Tibial artery (tissue), 4 donors: ENCODE data around the gene CILP2.

ENCODE experiments used
- DNase-seq, 2 donors: peaks; one replicate each; pipeline ENCODE4 v3.0.0-alpha.2; 2019
- H3K27ac ChIP-seq, 2 donors: fragments of 200-600 bp; sonication (generic) in 1 of 2; 1 replicate in 1 of 2; 2 replicates in 1 of 2; pipeline ENCODE4 v1.5.1; 2018 to 2019; ENCODE audit warnings: mild to moderate bottlenecking in 1 of 2
- H3K27me3 ChIP-seq, 2 donors: fragments of 200-600 bp; sonication (generic) in 1 of 2; one replicate each; pipeline versions ENCODE4 v1.5.1 to v1.6.0; 2016 to 2019
- H3K36me3 ChIP-seq, 3 donors: fragments of 200-600 bp; sonication (generic) in 2 of 3; one replicate each; pipeline ENCODE4 v1.5.1; 2016 to 2019; ENCODE audit warnings: mild to moderate bottlenecking in 2 of 3
- H3K4me1 ChIP-seq, 4 donors: fragments of 200-600 bp; sonication (generic) in 2 of 4; 1 replicate in 3 of 4; 2 replicates in 1 of 4; pipeline ENCODE4 v1.5.1; 2016 to 2019
- H3K4me3 ChIP-seq, 2 donors: fragments of 200-600 bp; sonication (generic) in 1 of 2; 1 replicate in 1 of 2; 2 replicates in 1 of 2; pipeline ENCODE4 v1.5.1; 2018 to 2019; ENCODE audit warnings: mild to moderate bottlenecking in 2 of 2
- H3K9me3 ChIP-seq, 3 donors: fragments of 200-600 bp; sonication (generic) in 1 of 3; one replicate each; pipeline ENCODE4 v1.5.1; 2016 to 2019
- CTCF ChIP-seq, 2 experiments: fragments of 200-600 bp in 1 of 2; fragments of 450-650 bp in 1 of 2; IDR thresholded peaks; one replicate each; pipeline ENCODE4 v1.5.1; 2017 to 2019; ENCODE audit warnings: antibody characterized with exemption in 2 of 2, mild to moderate bottlenecking in 1 of 2, moderate library complexity in 1 of 2
- intact Hi-C: fragments of 100-400 bp; cut with DNase I; formaldehyde crosslinking; loops from one replicate; pipeline ENCODE4 v1.15.0; 2023; ENCODE audit warnings: low total_unique reads

The CILP2 gene

GRCh38 chr19:19515642-19516519 is 22.2 kb upstream of the CILP2 start, which contains the start of gene NDUFA13:
Gene NDUFA13 (plus strand): TSS chr19:19516225. CDS start chr19:19516239, 14 bp downstream.
- Histone ChIP-seq H3K27ac (peak within 1 kb of the TSS; percentile 82 to 90), H3K36me3 (peaks cover 0 to 20% (median 13%) of the 10 kb centered on the region in 3 donors), H3K27me3 (no peaks in the 10 kb centered on the region), H3K4me3 (peak within 1 kb of the TSS; percentile 65 to 71), H3K4me1 (peaks cover 0 to 33% (median 24%) of the 10 kb centered on the region in 4 donors), H3K9me3 (no peaks in the 10 kb centered on the region)
- intact Hi-C loops, result no loop called here
- peak; percentile 93 to 96 for DNase-seq
- TF ChIP-seq CTCF (IDR thresholded peaks at IDR 0.05), result peak in 1 of 2 experiments; percentile 5

GRCh38 chr19:19517235-19517619 is 20.8 kb upstream of the CILP2 start:
- Histone ChIP-seq H3K4me1 (peaks cover 0 to 33% (median 24%) of the 10 kb centered on the region in 4 donors), H3K27ac (peak overlapping the region in 1 of 2 donors; percentile 82), H3K9me3 (no peaks in the 10 kb centered on the region), H3K27me3 (no peaks in the 10 kb centered on the region), H3K4me3 (peak overlapping the region in 1 of 2 donors; percentile 71), H3K36me3 (peaks cover 0 to 21% (median 13%) of the 10 kb centered on the region in 3 donors)
- no peak for TF ChIP-seq CTCF (IDR thresholded peaks at IDR 0.05)
- no peak for DNase-seq
- intact Hi-C loops, result no loop called here

- Histone ChIP-seq H3K4me1 (peaks cover 0 to 27% (median 17%) of the 10 kb centered on the region in 4 donors), H3K4me3 (no peak overlapping the region), H3K27ac (no peak overlapping the region), H3K36me3 (peaks cover 4 to 51% (median 17%) of the 10 kb centered on the region in 3 donors), H3K27me3 (no peaks in the 10 kb centered on the region), H3K9me3 (no peaks in the 10 kb centered on the region)
- no peak for TF ChIP-seq CTCF (IDR thresholded peaks at IDR 0.05)
- DNase-seq, result no peak
- intact Hi-C loops, result no loop called here
These were observed 17.1 kb upstream of the CILP2 start for GRCh38 chr19:19520989-19521388.

- intact Hi-C loops, result no loop called here
- no peak for TF ChIP-seq CTCF (IDR thresholded peaks at IDR 0.05)
These were observed 14.9 kb upstream of the CILP2 start for GRCh38 chr19:19523177-19523576.

GRCh38 chr19:19524053-19524452 is 14.0 kb upstream of the CILP2 start:
- no peak for TF ChIP-seq CTCF (IDR thresholded peaks at IDR 0.05)
- H3K9me3 ChIP-seq, result no peaks in the 10 kb centered on the region
- H3K27me3 ChIP-seq, result no peaks in the 10 kb centered on the region
- peaks cover 18 to 80% (median 34%) of the 10 kb centered on the region in 3 donors for H3K36me3 ChIP-seq
- no peak for DNase-seq
- H3K4me3 ChIP-seq, result no peak overlapping the region
- intact Hi-C loops, result no loop called here
- peaks cover 0 to 11% (median 2%) of the 10 kb centered on the region in 4 donors for H3K4me1 ChIP-seq
- no peak overlapping the region for H3K27ac ChIP-seq

More at GRCh38 chr19:19523177-19523576, 14.9 kb upstream of the CILP2 start:
- H3K4me3 ChIP-seq, result no peak overlapping the region
- peaks cover 0 to 9% (median under 1%) of the 10 kb centered on the region in 4 donors for H3K4me1 ChIP-seq
- H3K36me3 ChIP-seq, result peaks cover 18 to 73% (median 34%) of the 10 kb centered on the region in 3 donors
- no peaks in the 10 kb centered on the region for H3K27me3 ChIP-seq
- no peak for DNase-seq
- no peaks in the 10 kb centered on the region for H3K9me3 ChIP-seq
- no peak overlapping the region for H3K27ac ChIP-seq
